GM18870 (cell line): ENCODE measurements around the gene ZNF57.
"Not testable (repeated sequence)": the region's sequence is repeated elsewhere in the genome, so short reads cannot be mapped to it uniquely, and the experiment has no call there.

Source experiments
- ATAC-seq: cut with Tn5 transposase; IDR thresholded peaks from one replicate; pipeline ENCODE4 v1.9.1; 2021; ENCODE audit warnings: moderate library complexity; ENCODE audit not compliant: unreplicated experiment

ZNF57 gene

GRCh38 chr19:2900296-2901252 lies at the start of gene ZNF57:
Gene ZNF57 (plus strand): TSS chr19:2900928. CDS start chr19:2901046, 118 bp downstream.
- peak; percentile 85 for ATAC-seq

- ATAC-seq = no peak
Observed at GRCh38 chr19:2852598-2852997, 48.1 kb upstream of the ZNF57 start.

- no peak for ATAC-seq
Observed at GRCh38 chr19:2853015-2853606, 47.6 kb upstream of the ZNF57 start.

GRCh38 chr19:2854849-2855248 lies 45.9 kb upstream of the ZNF57 start:
- ATAC-seq = no peak

GRCh38 chr19:2856457-2857050 lies 44.2 kb upstream of the ZNF57 start:
- no peak for ATAC-seq

- ATAC-seq = no peak
Observed at GRCh38 chr19:2858864-2859263, 41.9 kb upstream of the ZNF57 start.

- ATAC-seq = no peak
Observed at GRCh38 chr19:2863816-2864215, 36.9 kb upstream of the ZNF57 start.

- ATAC-seq = no peak
Observed at GRCh38 chr19:2865334-2866100, 35.2 kb upstream of the ZNF57 start.

- no peak for ATAC-seq
Observed at GRCh38 chr19:2866495-2867024, 34.2 kb upstream of the ZNF57 start.

- no peak for ATAC-seq
Observed at GRCh38 chr19:2867025-2867991, 33.4 kb upstream of the ZNF57 start, which contains the start of gene ZNF556. Gene ZNF556 (plus strand): TSS chr19:2867335. CDS start chr19:2867422, 87 bp downstream.

GRCh38 chr19:2869618-2870017 lies 31.1 kb upstream of the ZNF57 start:
- no peak for ATAC-seq

GRCh38 chr19:2872175-2872574 lies 28.6 kb upstream of the ZNF57 start:
- not testable (repeated sequence) for ATAC-seq

- no peak for ATAC-seq
Observed at GRCh38 chr19:2877398-2878331, 23.1 kb upstream of the ZNF57 start.

- no peak for ATAC-seq
Observed at GRCh38 chr19:2883686-2884439, 16.9 kb upstream of the ZNF57 start.

GRCh38 chr19:2885736-2886135 lies 15.0 kb upstream of the ZNF57 start:
- no peak for ATAC-seq

GRCh38 chr19:2887391-2887914 lies 13.3 kb upstream of the ZNF57 start:
- ATAC-seq = no peak

- ATAC-seq = no peak
Observed at GRCh38 chr19:2888731-2889224, 11.9 kb upstream of the ZNF57 start.
